GM12878 (cell line): Measurements from ENCODE around the gene SLC15A1. TPM values are rescaled to one million over a fixed set of nuclear protein-coding genes. Genes with fewer than 3 reads are reported as not detected.

Experiments
- ATAC-seq: fragments of 200-7000 bp; cut with Tn5 transposase; 3 replicates; pipeline ENCODE4 v1.9.1; 2020; ENCODE audit warnings: mild to moderate bottlenecking, moderate library complexity
- BruUV-seq: library from RNA; stranded (reverse); fragments of 400-500 nt; replicated peaks from 2 replicates; lab custom pipeline; 2021; lab: Mats Ljungman, UMichigan
- CTCF ChIA-PET: fragments of 300-600 bp; sonication (Branson Sonifier 250); formaldehyde crosslinking; extraction: SDS; loops from one replicate; lab custom pipeline; 2021; ENCODE audit warnings: inconsistent platforms; lab: Yijun Ruan, JAX
- POLR2A ChIA-PET: fragments of 350-600 bp; formaldehyde crosslinking; extraction: SDS; loops from one replicate; lab custom pipeline; 2021; ENCODE audit warnings: inconsistent platforms; lab: Charles Lee
- RAD21 ChIA-PET: fragments of 300-600 bp; sonication (Branson Sonifier 250); formaldehyde crosslinking; loops from one replicate; lab custom pipeline; 2023; ENCODE audit warnings: antibody characterized with exemption; ENCODE audit not compliant: unreplicated experiment; lab: Charles Lee
- SMC1A ChIA-PET: fragments of 300-600 bp; sonication (Branson Sonifier 250); formaldehyde crosslinking; loops from one replicate; lab custom pipeline; 2023; ENCODE audit not compliant: unreplicated experiment, uncharacterized antibody; lab: Charles Lee
- DNase-seq: peaks from one replicate; pipeline ENCODE4 v3.0.0-alpha.2; 2011; ENCODE audit warnings: low read depth, low spot score
- FAIRE-seq: peaks from 3 replicates; lab custom pipeline; 2011; peaks lifted over from hg19 to GRCh38; lab: Jason Lieb, UNC
- H2AFZ ChIP-seq: 2 replicates; pipeline ENCODE4 v1.6.0; 2011; ENCODE audit warnings: low read depth, low read length, control low read depth; ENCODE audit not compliant: control insufficient read depth
- H3K27ac ChIP-seq: 2 replicates; pipeline ENCODE4 v1.5.1; 2011; ENCODE audit warnings: control low read depth; ENCODE audit not compliant: control insufficient read depth, insufficient read depth
- H3K27me3 ChIP-seq, 2 experiments: replicated peaks in 1 of 2; 2 replicates each; pipeline versions ENCODE4 v1.6.0 to v1.6.1; 2011; ENCODE audit warnings: low read length in 1 of 2; ENCODE audit not compliant: control insufficient read depth in 2 of 2, insufficient read depth in 2 of 2
- H3K36me3 ChIP-seq, 2 experiments: 2 replicates each; pipeline ENCODE4 v1.5.1; 2011; ENCODE audit warnings: low read length in 1 of 2; ENCODE audit not compliant: control insufficient read depth in 2 of 2, insufficient read depth in 2 of 2
- H3K4me1 ChIP-seq: 2 replicates; pipeline ENCODE4 v1.6.1; 2011; ENCODE audit warnings: mild to moderate bottlenecking, low read length, moderate library complexity, mixed read lengths; ENCODE audit not compliant: control insufficient read depth, insufficient read depth
- H3K4me2 ChIP-seq: 2 replicates; pipeline ENCODE4 v1.6.0; 2011; ENCODE audit warnings: control low read depth; ENCODE audit not compliant: control insufficient read depth, insufficient read depth
- H3K4me3 ChIP-seq: fragments of 200-600 bp; sonication (generic); 2 replicates; pipeline ENCODE4 v1.5.1; 2016
- H3K79me2 ChIP-seq: 2 replicates; pipeline ENCODE4 v1.6.0; 2011; ENCODE audit warnings: low read length; ENCODE audit not compliant: control insufficient read depth, insufficient read depth
- H3K9ac ChIP-seq: 2 replicates; pipeline ENCODE4 v1.8.0; 2011; ENCODE audit warnings: low read length, control low read depth, mixed read lengths; ENCODE audit not compliant: control insufficient read depth, insufficient read depth
- H3K9me3 ChIP-seq: replicated peaks from 3 replicates; pipeline ENCODE4 v1.5.1; 2011; ENCODE audit warnings: mild to moderate bottlenecking, low read length; ENCODE audit not compliant: control insufficient read depth, insufficient read depth
- H4K20me1 ChIP-seq: 2 replicates; pipeline ENCODE4 v1.6.0; 2011; ENCODE audit not compliant: control insufficient read depth, insufficient read depth
- BRCA1 ChIP-seq: IDR thresholded peaks from 2 replicates; pipeline ENCODE4 v1.6.1; 2011; ENCODE audit warnings: low read depth, low read length, improper control_type of control experiment
- CHD2 ChIP-seq: IDR thresholded peaks from 2 replicates; pipeline ENCODE4 v1.6.1; 2011; ENCODE audit warnings: low read depth, low read length, improper control_type of control experiment, borderline replicate concordance
- HDGF ChIP-seq: fragments of 450-650 bp; IDR thresholded peaks from 2 replicates; pipeline ENCODE4 v1.6.1; 2016; ENCODE audit warnings: antibody characterized with exemption
- MLLT1 ChIP-seq: fragments of 450-650 bp; IDR thresholded peaks from 2 replicates; pipeline ENCODE4 v1.6.1; 2016; ENCODE audit warnings: mild to moderate bottlenecking
- PRDM15 ChIP-seq: fragments of 450-650 bp; formaldehyde crosslinking; IDR thresholded peaks from 2 replicates; pipeline ENCODE4 v1.4.0; 2020; ENCODE audit warnings: mild to moderate bottlenecking, moderate library complexity
- SIN3A ChIP-seq: IDR thresholded peaks from 2 replicates; pipeline ENCODE4 v1.6.1; 2012; ENCODE audit warnings: low read depth, low read length, improper control_type of control experiment
- SMAD5 ChIP-seq: IDR thresholded peaks from 2 replicates; pipeline ENCODE4 v1.6.1; 2016; ENCODE audit warnings: antibody characterized with exemption, low read depth
- WRNIP1 ChIP-seq: IDR thresholded peaks from 2 replicates; pipeline ENCODE4 v1.6.1; 2011; ENCODE audit warnings: low read depth, low read length, improper control_type of control experiment, borderline replicate concordance
- ZNF687 ChIP-seq: fragments of 450-650 bp; IDR thresholded peaks from 2 replicates; pipeline ENCODE4 v1.6.1; 2017; ENCODE audit warnings: mild to moderate bottlenecking, moderate library complexity
- WGBS: methylation state at CpG from one replicate; pipeline ENCODE4 v1.1.6; 2016; ENCODE audit warnings: low lambda C conversion rate; ENCODE audit not compliant: insufficient replicate concordance, insufficient coverage; ENCODE audit errors: missing lambda C conversion rate; 5-methylcytosine and 5-hydroxymethylcytosine counted together
- in situ Hi-C: fragments of 300-500 bp; cut with MboI; formaldehyde crosslinking; loops from 9 replicates; pipeline ENCODE4 v1.14.3; 2018; ENCODE audit warnings: mixed read lengths
- intact Hi-C: fragments of 100-400 bp; cut with micrococcal nuclease; formaldehyde crosslinking; loops from one replicate; pipeline ENCODE4 v1.14.2; 2022; ENCODE audit not compliant: unreplicated experiment
- polyA plus RNA-seq, 11 experiments: library from polyadenylated mRNA; depleted of rRNA in 4 of 11; unstranded in 6 of 11; stranded (reverse) in 5 of 11; fragments of >200 nt; fragmentation: Nextera tagmentation in 4 of 11; fragmentation: Illumina TruSeq in 1 of 11; extraction: Ambion mirVana in 4 of 11; extraction: Trizol in 1 of 11; gene quantifications; 1 replicate in 1 of 11; 2 replicates in 10 of 11; pipeline versions ENCODE4 v1.2.1 to v1.2.3, GENCODE V29; 2011 to 2016; ENCODE audit warnings: inconsistent platforms in 2 of 11, missing spikeins in 2 of 11, low read depth in 1 of 11
- total RNA-seq, 4 experiments: library from RNA; depleted of rRNA in 3 of 4; stranded (reverse); fragments of >200 nt in 3 of 4; fragmentation: Illumina TruSeq in 1 of 4; extraction: Trizol in 1 of 4; gene quantifications; 2 replicates each; pipeline versions ENCODE4 v1.2.1 to v1.2.3, GENCODE V29; 2013 to 2021
- TF ChIP-seq, protein P1 (sequence below): fragments of 450-650 bp; IDR thresholded peaks from 2 replicates; pipeline ENCODE4 v1.6.1; 2018; ENCODE audit warnings: mild to moderate bottlenecking, low read depth, moderate library complexity; ENCODE audit not compliant: partially characterized antibody

SLC15A1 gene
- total and polyA plus RNA-seq, 10 of the 15 experiments (the other 5 are each of a cell fraction or from before 2014, with no cell fraction given): not detected

- ChIA-PET CTCF (interaction anchor here (0.6 to 1.7 kb wide), 3 partner anchors 68 to 75 kb away, joined by 3 to 4 read pairs (median 3); no protein-coding TSS in a partner anchor), SMC1A (interaction anchor here (0.6 to 1.3 kb wide), 3 partner anchors 22 to 94 kb away, joined by 3 read pairs; no protein-coding TSS in a partner anchor), POLR2A (no interaction called here), RAD21 (no interaction called here)
- ATAC-seq (no peak), FAIRE-seq (no peak), DNase-seq (no peak)
- H3K4me1 ChIP-seq: no peaks in the 10 kb centered on the region
- intact Hi-C loops: no loop called here
- no peaks in the 10 kb centered on the region for H3K27me3 ChIP-seq
- WGBS: 41% methylated on average over 16 of the region's 16 CpGs
- H3K4me3 ChIP-seq: no peak overlapping the region
- no TSS peak for BruUV-seq
- H3K36me3 ChIP-seq: no peaks in the 10 kb centered on the region
- no peak overlapping the region for H3K9ac ChIP-seq
- no peaks in the 10 kb centered on the region for H4K20me1 ChIP-seq
- H3K4me2 ChIP-seq: no peak overlapping the region
- H3K79me2 ChIP-seq: no peaks in the 10 kb centered on the region
- in situ Hi-C loops: no loop called here
- H2AFZ ChIP-seq: no peak overlapping the region
- H3K27ac ChIP-seq: no peak overlapping the region
- H3K9me3 ChIP-seq: no peaks in the 10 kb centered on the region
- TF ChIP-seq HDGF (no peak), PRDM15 (CRISPR knock-in tag) (no peak), MLLT1 (no peak), WRNIP1 (no peak), ZNF687 (no peak), SIN3A (no peak), SMAD5 (no peak), BRCA1 (no peak), CHD2 (no peak)
- TF ChIP-seq, protein P1, sequence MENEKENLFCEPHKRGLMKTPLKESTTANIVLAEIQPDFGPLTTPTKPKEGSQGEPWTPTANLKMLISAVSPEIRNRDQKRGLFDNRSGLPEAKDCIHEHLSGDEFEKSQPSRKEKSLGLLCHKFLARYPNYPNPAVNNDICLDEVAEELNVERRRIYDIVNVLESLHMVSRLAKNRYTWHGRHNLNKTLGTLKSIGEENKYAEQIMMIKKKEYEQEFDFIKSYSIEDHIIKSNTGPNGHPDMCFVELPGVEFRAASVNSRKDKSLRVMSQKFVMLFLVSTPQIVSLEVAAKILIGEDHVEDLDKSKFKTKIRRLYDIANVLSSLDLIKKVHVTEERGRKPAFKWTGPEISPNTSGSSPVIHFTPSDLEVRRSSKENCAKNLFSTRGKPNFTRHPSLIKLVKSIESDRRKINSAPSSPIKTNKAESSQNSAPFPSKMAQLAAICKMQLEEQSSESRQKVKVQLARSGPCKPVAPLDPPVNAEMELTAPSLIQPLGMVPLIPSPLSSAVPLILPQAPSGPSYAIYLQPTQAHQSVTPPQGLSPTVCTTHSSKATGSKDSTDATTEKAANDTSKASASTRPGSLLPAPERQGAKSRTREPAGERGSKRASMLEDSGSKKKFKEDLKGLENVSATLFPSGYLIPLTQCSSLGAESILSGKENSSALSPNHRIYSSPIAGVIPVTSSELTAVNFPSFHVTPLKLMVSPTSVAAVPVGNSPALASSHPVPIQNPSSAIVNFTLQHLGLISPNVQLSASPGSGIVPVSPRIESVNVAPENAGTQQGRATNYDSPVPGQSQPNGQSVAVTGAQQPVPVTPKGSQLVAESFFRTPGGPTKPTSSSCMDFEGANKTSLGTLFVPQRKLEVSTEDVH: no peak
Measured at GRCh38 chr13:98771838-98772611, 19.6 kb upstream of the SLC15A1 start.
